Jurkat, Clone E6-1 (cell line): Measurements from ENCODE around the gene SLC16A7.

Experiments used
- DNase-seq: peaks from one replicate; pipeline ENCODE4 v3.0.0-alpha.2; 2011; ENCODE audit warnings: low read depth, low spot score
- H3K4me3 ChIP-seq: 2 replicates; pipeline ENCODE4 v1.5.1; 2011; ENCODE audit warnings: mild to moderate bottlenecking, low read length, control low read depth, moderate library complexity

The SLC16A7 gene

DNA sequence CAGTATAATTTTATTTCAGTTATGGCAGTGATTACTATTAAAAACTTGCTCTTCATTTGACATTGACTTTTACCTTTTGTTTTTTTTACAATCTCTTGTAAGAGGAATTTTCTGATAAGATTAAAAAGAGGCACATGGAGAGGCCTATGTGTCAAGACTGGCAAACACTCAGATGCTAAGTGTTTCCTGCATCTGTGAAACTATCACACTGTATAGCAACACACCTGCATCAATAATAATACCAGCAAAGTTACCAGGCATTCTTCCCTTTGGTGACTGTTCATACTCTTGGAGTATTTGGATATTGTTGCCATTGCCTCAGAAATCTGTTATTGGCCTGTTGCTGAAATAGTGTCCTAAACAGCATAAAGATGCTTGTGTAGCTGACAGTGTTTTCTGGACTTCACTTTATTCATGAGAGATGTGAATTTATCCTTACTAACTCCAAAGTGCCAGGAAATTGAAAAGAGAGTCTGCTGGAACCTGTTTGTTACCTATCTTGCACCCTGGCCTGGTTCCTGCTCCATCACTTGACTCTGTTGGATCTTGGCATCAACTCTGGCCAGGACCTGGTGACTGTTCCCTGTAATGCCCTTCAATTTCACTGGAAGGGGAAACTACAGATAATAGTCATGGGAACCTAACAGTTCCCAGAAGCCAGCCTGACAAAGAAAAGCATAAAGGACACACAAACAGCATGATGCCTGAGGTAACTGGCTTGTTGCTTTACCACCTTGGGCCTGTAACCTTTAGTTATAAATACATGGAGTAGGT lies 19.8 kb downstream of the SLC16A7 start:
- H3K4me3 ChIP-seq = no peak overlapping the region
- no peak for DNase-seq

DNA sequence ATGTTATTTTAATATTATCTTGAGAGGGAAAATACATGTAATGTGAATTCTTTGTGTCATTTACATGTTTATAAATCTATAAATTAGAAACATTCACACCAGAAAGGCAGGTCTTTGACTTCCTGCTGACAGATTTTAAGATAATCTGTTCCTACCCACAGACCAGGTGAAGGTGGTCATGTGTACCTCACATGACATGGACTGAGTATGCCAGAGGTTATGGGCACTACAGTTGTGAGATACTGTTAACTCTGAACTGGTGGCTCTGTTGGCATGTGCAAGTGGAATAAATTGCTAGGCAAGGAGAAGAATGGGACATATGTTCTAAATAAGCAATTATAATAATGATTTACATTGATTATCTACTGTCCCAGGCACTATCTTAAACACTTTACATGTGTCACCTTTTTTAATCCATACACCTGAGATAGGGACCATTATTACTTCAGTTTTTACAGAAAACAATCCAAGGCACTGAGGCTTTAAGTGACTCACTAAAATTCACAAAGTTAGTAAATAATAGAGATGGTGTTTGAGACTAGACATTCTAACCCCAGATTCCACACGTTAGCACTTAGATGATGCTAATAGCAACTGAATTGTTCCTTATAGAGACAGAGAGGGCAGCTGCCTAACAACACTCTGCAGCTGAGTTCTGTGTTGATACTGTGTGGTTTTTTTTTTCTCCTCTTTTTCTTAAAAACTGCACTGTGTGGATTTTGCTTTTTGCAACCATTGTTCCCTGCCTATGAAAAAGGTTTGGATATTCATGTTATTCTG lies 23.8 kb downstream of the SLC16A7 start:
- DNase-seq = no peak
- H3K4me3 ChIP-seq = no peak overlapping the region

DNA sequence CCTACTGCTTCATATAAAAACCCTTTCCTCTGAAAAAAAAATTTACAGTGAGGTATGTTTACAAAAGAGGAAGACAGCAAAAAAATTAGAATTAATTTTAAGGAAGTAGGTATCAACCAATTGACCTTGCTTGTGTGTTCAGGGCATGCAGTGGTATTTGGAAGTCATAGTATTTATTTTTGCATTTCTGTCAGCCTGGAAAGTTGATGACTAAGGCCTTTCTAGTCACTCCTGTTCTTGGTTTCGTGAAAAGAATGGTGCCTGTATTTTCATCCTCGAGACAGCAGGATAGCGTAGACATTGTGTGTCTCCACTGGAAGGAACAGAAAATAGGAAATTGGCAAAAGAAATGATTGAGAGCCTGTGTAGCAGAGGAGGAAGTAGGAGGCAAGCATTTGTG lies 24.5 kb downstream of the SLC16A7 start:
- no peak for DNase-seq
- H3K4me3 ChIP-seq = no peak overlapping the region

DNA sequence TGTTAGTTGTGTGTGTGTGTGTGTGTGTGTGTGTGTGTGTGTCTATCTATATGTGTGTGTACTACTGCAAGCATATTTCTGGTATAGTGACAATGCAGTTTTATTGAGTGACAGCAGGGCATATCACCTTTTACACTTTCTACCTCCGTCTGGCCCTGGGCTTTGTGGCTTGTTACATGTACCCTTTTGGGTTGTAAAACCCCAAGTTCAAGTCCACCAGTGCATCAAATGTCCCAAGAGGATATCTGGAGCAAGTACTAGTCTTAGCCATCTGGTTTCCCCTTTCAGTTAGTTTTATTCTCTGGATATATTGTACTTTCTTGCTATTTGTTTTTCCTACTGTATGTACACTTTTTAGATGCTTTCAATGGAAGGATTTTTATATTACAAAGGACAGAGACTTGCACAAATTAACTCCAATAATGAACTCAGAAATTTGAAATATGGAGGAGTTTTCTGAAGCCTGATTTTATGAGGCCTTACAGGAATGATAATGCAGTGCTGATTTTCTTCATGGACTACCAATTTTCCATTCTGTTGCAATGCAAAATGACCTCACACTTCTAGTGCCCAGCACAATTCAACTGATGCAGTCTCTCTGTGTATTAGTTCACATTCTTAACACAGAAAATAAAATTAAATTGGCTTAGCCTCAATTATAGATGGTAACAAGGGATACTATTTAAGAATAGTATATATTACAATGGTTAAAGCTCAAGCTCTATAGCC lies 29.1 kb downstream of the SLC16A7 start:
- DNase-seq = no peak

DNA sequence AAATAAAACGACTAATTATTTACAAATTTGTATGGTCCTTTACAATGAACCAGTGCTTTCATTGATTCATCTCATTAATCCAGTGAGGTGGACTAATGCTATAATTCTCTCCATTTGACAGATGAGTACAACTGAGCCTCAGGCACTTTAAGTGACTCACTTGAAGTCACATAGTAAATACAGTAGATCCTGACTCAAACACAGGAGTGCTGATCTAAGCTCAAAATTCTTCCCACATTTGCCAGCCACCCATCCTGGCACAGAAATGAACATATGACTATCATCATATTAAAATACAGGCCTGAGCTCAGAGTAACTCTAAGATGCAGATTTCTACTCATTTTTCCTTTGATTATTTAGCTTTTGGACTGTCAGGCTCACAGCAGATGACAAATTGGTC lies 30.6 kb downstream of the SLC16A7 start:
- no peak for DNase-seq
- H3K4me3 ChIP-seq = no peak overlapping the region

More for the DNA sequence above, 29.1 kb downstream of the SLC16A7 start:
- H3K4me3 ChIP-seq = no peak overlapping the region

DNA sequence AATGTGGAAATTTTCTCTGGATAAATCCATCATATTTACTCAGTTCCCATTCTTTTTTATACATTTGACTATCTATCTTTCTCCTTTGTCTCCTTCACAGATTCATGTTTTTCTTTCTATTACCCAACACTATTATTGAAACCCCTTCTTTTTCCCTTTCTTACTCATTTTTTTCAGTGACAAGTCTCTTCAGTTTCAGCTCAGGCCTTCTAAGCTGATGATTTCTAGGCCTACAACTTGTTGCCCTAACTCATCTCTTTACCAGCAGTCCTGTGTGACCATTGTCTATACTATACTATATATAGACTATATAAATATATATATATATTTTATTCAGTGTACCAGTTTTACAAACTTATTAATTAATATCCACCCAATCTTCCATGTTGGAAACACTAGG lies 31.8 kb downstream of the SLC16A7 start:
- H3K4me3 ChIP-seq = no peak overlapping the region
- DNase-seq = no peak

DNA sequence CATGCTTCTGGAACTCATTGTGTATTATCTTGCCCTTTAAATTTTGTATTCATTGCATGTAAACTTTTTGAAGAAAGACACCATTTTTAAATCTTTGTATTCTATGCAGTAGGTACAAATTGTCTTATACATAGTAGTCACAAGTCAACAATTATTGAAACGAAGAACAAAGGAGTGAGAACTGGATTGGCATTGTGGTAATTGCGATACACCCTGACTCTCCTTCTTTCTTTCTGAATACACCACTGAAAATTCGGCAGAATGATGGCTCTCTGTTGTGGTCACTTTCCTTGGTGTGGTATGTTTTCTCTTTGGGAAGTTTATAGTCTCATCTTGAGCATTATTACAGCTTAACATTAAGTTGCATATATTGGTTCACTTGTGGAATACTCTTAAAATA lies 34.1 kb downstream of the SLC16A7 start:
- DNase-seq = no peak

DNA sequence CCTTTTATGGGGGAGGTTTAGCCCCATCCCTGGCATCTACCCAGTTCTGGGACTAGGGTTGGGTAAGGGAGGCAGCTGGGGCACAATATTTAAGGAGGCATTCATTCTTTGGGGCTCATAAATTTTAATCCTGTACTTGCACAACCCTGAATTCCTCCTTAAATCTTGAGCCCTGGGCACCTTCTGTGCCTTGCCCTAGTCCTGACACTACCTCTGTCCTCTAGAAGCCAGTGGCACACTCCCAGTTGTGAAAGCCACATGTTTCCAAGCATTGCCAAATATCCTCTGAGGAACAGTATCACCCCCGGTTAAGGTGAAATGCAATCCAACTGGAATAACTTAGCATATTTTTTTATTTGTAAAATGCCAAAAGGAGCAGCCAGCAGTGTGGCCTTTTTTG lies 36.6 kb downstream of the SLC16A7 start:
- no peak overlapping the region for H3K4me3 ChIP-seq
- DNase-seq = no peak

More for the DNA sequence above, 34.1 kb downstream of the SLC16A7 start:
- H3K4me3 ChIP-seq = no peak overlapping the region

DNA sequence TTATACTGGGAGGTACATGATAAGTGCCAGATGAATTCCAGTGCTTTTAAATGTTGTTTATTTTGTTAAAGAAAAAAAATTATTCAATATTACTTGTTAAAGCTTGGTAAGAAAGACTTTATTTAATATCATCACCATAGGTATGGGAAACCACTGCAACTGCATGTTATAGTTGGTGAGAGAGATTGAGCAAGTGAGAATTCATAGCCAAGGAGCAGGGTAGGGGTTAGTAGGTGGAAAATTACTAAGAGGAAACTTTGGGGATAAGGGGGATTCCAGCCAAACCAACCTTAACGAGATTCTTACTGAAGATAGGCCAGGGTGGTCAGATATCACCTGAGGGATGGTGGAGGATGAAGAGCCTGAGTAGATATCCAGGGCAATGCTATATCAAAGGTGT lies 38.4 kb downstream of the SLC16A7 start:
- DNase-seq = no peak
- H3K4me3 ChIP-seq = no peak overlapping the region

DNA sequence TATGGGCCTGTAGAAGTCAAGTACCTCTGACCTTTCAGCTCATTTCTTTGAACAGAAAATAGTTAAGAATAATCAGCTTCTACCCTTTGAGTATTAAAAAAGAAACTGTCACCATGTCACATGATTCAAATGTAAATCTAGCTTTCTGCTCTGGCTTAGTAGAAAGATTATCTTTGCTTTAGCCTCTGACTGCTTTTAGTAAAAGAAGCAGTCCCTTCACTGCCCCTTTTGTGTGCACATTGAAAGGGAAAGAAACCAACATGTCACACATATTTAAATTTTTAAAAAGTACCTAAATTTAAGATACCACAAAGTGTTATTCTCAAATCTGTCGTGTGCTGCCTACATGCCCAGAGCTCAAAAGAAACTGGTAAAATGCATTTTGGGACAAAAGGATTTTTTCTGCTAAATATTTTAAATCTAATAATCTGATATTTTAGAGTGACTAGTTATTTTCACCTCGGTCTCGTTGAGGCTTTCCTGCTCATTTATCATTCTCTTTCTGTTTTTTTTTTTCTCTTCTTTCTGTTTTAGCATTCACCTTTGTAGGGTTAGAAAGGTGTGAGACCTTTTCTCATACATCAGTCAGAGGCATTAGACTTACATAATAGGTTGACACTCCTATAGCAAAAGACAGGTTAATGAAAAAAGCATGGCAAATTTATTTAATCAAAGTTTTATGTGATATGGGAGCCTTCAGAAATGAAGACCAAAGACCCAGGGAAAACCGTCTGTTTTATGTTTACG lies 41.3 kb downstream of the SLC16A7 start:
- DNase-seq = no peak
- H3K4me3 ChIP-seq = no peak overlapping the region

DNA sequence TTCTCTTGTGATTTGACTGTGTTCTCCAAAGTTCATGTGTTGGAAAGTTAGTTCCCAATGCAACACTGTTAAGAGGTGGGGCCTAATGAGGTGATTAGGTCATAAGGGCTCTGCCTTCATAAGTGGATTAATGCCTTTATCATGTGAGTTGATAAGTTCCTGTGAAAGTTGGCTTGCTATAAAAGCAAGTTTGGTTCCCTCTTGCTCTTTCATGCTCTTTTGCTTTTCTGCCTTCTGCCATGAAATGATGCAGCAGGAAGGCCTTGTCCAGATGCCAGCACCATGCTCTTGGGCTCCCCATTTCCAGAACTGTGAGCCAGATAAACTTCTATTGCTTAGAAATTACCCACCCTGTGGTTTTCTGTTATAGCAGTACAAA lies 41.9 kb downstream of the SLC16A7 start:
- no peak overlapping the region for H3K4me3 ChIP-seq
- DNase-seq = no peak

DNA sequence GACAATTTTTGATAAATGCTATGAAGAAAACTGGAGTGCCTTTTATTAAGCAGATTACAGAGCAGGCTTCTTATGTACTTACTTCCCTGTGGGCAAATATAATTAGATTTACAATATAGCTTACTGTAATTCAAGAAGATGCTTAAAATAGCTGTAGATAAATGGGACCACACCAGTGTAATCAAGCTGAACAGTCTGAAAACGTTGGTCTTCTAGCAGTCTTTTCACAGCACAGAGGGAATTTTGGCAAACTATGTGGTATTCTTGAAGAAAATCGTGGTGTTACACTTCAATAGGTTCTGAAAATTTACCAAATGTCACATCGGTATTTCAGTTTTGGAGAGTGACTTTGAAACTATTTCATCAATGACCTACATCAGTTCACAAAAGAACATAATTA lies 47.7 kb downstream of the SLC16A7 start:
- DNase-seq = no peak

DNA sequence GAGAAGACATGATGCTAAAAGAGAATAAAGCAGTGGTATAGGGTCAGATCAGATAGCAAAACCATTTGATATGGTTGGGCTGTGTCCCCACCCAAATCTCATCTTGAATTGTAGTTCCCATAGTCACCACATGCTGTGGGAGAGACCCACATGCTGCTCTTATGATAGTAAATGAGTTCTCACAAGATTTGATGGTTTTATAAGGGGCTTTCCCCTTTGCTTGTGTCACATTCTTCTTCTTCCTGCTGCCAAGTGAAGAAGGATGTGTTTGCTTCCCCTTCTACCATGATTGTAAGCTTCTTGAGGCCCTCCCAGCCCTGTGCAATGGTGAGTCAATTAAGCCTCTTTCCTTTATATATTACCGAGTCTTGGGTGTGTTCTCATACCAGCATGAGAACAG lies 49.4 kb downstream of the SLC16A7 start:
- DNase-seq = no peak
- H3K4me3 ChIP-seq = no peak overlapping the region

More for the DNA sequence above, 47.7 kb downstream of the SLC16A7 start:
- H3K4me3 ChIP-seq = no peak overlapping the region

DNA sequence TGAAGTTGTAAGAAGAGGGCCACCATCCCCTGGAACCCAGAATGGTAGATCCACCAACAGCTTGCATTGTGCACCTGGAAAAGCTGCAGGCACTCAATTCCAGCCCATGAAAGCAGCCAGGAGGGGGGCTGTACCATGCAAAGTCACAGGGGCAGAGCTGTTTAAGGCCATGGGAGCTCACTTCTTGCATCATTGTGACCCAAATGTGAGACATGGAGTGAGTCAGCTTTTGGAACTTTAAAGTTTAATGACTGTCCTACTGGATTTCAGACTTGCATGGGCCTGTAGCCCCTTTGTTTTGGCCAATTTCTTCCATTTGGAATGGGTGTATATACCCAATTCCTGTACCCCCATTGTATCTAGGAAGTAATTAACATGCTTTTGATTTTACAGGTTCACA lies 50.8 kb downstream of the SLC16A7 start:
- no peak overlapping the region for H3K4me3 ChIP-seq
- no peak for DNase-seq

DNA sequence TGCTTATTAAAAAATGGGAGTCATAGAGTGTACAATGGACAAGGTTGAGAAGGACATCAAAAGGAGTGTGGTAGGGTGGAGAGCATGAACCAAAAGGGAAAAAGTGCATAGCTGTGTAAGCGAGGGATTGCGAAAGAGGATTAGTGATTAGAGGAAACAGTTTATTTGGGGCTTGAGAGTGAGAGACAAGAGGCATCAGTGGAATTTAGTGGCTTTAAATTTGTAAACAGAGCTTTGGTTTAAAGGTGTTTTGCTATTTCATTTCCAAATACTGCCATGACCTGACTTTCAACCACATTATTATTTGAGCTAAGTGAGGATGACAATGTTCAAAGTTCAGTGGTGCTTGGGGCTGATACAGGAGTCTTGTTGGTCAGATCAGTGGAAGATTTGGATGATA lies 53.4 kb downstream of the SLC16A7 start:
- H3K4me3 ChIP-seq = no peak overlapping the region
- DNase-seq = no peak

DNA sequence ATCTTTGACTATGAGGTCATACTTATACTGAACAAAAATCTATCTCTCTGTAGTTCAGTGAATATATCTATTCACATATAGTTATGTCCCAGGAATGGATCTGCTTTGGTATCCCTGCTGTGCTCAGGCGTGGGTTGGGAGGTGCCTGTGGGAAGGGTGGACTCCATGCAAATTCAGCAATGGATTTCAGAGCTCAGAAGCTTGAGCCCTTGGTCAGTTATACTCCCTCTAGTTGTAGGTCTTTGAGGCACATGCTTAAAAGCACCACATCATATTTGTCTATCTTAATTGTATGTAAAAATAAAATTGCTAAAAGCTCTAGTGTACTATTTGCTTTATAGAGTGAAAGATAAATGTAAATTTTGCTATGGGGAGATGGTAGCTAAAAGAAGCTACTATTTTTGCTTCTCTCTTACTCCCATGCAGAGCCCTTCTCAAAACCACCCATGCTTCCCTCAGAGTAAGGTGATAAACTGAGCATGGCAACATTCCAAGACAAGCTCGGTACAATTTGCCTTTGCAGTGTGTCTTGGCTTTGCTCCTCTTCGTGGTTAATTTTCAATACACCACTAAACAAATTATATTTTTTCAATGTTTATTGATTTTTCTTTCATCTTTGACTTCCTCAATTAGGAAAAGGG lies 54.9 kb downstream of the SLC16A7 start:
- no peak for DNase-seq
- H3K4me3 ChIP-seq = no peak overlapping the region

DNA sequence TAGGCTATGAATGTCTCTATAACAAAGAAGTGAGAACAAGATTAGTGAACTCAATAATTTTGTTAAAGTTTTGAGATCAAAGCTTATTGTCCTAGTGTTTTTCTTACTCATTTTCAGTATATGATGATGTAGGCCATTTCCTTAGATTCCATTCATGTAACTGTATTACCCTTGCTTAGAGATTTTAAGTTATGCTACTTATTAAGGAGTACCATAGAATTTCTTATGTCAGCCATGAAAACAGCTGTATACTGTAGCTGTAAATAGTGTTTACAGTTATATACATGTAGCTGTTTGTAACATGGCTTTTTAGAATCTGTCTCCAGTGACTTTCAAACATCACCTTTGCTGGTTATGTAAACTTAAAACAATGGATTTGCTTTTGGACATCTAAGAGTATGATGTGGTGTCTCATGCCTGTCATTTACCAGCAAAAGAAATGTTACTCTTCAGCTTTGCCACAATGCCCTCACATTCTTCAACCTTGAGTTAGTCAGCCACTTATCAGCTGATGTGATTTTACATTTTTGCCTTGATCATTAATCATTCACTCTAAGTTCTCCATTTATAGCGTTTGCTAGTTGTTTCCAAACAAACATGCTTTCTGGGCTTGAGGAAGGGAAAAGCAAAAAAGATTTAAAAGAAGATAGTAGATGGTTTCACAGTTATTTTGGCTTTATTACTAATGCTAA lies 55.5 kb downstream of the SLC16A7 start:
- DNase-seq = no peak
- H3K4me3 ChIP-seq = no peak overlapping the region

DNA sequence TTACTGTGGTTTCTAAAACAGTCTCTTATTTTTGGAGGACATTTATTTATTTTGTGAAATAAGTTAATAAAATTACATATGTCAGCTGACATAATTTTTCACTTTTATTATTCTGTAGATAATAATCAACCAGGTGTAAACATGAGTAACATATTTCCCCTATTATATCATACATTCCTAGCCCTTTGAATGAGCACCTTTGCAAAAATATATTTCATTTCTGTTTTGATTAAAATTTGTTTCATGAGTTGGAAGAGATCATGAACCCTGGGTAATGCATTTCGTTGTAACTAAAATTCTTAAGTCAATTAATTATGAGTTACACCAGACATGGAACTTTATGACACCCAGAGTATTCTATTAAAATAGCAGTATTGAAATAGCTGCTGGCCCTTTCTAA lies 56.3 kb downstream of the SLC16A7 start:
- DNase-seq = no peak
- no peak overlapping the region for H3K4me3 ChIP-seq
